Skin epidermis (tissue), 12 donors: ENCODE data around the gene XIRP1.
"Not testable (repeated sequence)": the region's sequence is repeated elsewhere in the genome, so short reads cannot be mapped to it uniquely, and the experiment has no call there.

Source experiments
- H3K27ac ChIP-seq, 21 experiments: fragments of 200-600 bp; sonication (generic) in 11 of 21; one replicate each; pipeline ENCODE4 v1.5.0; 2020; ENCODE audit warnings: mild to moderate bottlenecking in 3 of 21, inconsistent platforms in 2 of 21, moderate library complexity in 2 of 21
- H3K4me3 ChIP-seq, 7 experiments: fragments of 200-600 bp; sonication (generic) in 2 of 7; one replicate each; pipeline ENCODE4 v1.5.0; 2020; ENCODE audit warnings: inconsistent platforms in 2 of 7, mild to moderate bottlenecking in 2 of 7, moderate library complexity in 1 of 7

XIRP1 gene

GRCh38 chr3:39170877-39171276 is 21.5 kb downstream of the XIRP1 start:
- not testable (repeated sequence) for H3K27ac ChIP-seq, H3K4me3 ChIP-seq

- H3K27ac ChIP-seq, result no peak overlapping the region
- H3K4me3 ChIP-seq, result no peak overlapping the region
These were observed 21.9 kb downstream of the XIRP1 start for GRCh38 chr3:39170461-39170860.

- no peak overlapping the region for H3K4me3 ChIP-seq
These were observed 22.7 kb downstream of the XIRP1 start for GRCh38 chr3:39169712-39170111.

GRCh38 chr3:39168156-39168780 is 24.1 kb downstream of the XIRP1 start:
- H3K27ac ChIP-seq, result no peak overlapping the region

More at GRCh38 chr3:39169712-39170111, 22.7 kb downstream of the XIRP1 start:
- no peak overlapping the region for H3K27ac ChIP-seq

GRCh38 chr3:39166932-39167532 is 25.4 kb downstream of the XIRP1 start:
- peak overlapping the region in 6 of 21 experiments; percentile 14 to 55 (median 34) for H3K27ac ChIP-seq
- H3K4me3 ChIP-seq, result no peak overlapping the region

More at GRCh38 chr3:39168156-39168780, 24.1 kb downstream of the XIRP1 start:
- no peak overlapping the region for H3K4me3 ChIP-seq

- Histone ChIP-seq H3K4me3 (no peak overlapping the region), H3K27ac (peak overlapping the region in 6 of 21 experiments; percentile 1 to 55 (median 28))
These were observed 26.2 kb downstream of the XIRP1 start for GRCh38 chr3:39166134-39166710.

- H3K4me3 ChIP-seq, result no peak overlapping the region
These were observed 26.9 kb downstream of the XIRP1 start for GRCh38 chr3:39165518-39165917.

GRCh38 chr3:39164414-39164813 is 28.0 kb downstream of the XIRP1 start:
- H3K27ac ChIP-seq, result no peak overlapping the region
- H3K4me3 ChIP-seq, result no peak overlapping the region

More at GRCh38 chr3:39165518-39165917, 26.9 kb downstream of the XIRP1 start:
- no peak overlapping the region for H3K27ac ChIP-seq

GRCh38 chr3:39158148-39158715 is 34.2 kb downstream of the XIRP1 start:
- Histone ChIP-seq H3K27ac (no peak overlapping the region), H3K4me3 (no peak overlapping the region)

GRCh38 chr3:39157359-39157758 is 35.0 kb downstream of the XIRP1 start:
- H3K4me3 ChIP-seq, result no peak overlapping the region
- no peak overlapping the region for H3K27ac ChIP-seq

GRCh38 chr3:39156421-39156820 is 36.0 kb downstream of the XIRP1 start:
- peak overlapping the region in 9 of 21 experiments; percentile 1 to 75 (median 50) for H3K27ac ChIP-seq
- H3K4me3 ChIP-seq, result no peak overlapping the region

GRCh38 chr3:39154280-39155021 is 37.9 kb downstream of the XIRP1 start:
- H3K4me3 ChIP-seq, result no peak overlapping the region
- peak overlapping the region in 14 of 21 experiments; percentile 77 to 100 (median 99) for H3K27ac ChIP-seq

- Histone ChIP-seq H3K27ac (peak overlapping the region in 20 of 21 experiments; percentile 45 to 100 (median 98)), H3K4me3 (peak overlapping the region; percentile 68 to 98 (median 84))
These were observed 38.5 kb downstream of the XIRP1 start for GRCh38 chr3:39153977-39154279.

GRCh38 chr3:39150803-39151631 is 41.4 kb downstream of the XIRP1 start:
- H3K27ac ChIP-seq, result peak overlapping the region; percentile 4 to 100 (median 99)
- H3K4me3 ChIP-seq, result peak overlapping the region; percentile 68 to 98 (median 84)

GRCh38 chr3:39150148-39150802 is 42.1 kb downstream of the XIRP1 start:
- H3K4me3 ChIP-seq, result peak overlapping the region in 4 of 7 experiments; percentile 69 to 90 (median 87)
- peak overlapping the region in 19 of 21 experiments; percentile 65 to 100 (median 99) for H3K27ac ChIP-seq

GRCh38 chr3:39149498-39150147 is 42.8 kb downstream of the XIRP1 start:
- H3K27ac ChIP-seq, result peak overlapping the region in 15 of 21 experiments; percentile 37 to 100 (median 99)
- peak overlapping the region in 1 of 7 experiments; percentile 84 for H3K4me3 ChIP-seq

- Histone ChIP-seq H3K27ac (peak overlapping the region in 15 of 21 experiments; percentile 39 to 100 (median 89)), H3K4me3 (no peak overlapping the region)
These were observed 43.3 kb downstream of the XIRP1 start for GRCh38 chr3:39149059-39149455.
